Uterus (tissue), 2 donors: ENCODE results near the gene MFSD11.

Experiments used
- POLR2A ChIP-seq, 2 donors: fragments of 450-650 bp; IDR thresholded peaks; one replicate each; pipeline ENCODE4 v1.6.1; 2016; ENCODE audit warnings: antibody characterized with exemption in 2 of 2, mild to moderate bottlenecking in 1 of 2, moderate library complexity in 1 of 2
- TF ChIP-seq, protein P1 (sequence below), 4 experiments: fragments of 200-600 bp in 2 of 4; fragments of 450-650 bp in 2 of 4; sonication (generic) in 2 of 4; IDR thresholded peaks; one replicate each; pipeline ENCODE4 v1.5.1; 2016 to 2019; ENCODE audit warnings: antibody characterized with exemption in 4 of 4, mild to moderate bottlenecking in 2 of 4, moderate library complexity in 1 of 4

DNA sequence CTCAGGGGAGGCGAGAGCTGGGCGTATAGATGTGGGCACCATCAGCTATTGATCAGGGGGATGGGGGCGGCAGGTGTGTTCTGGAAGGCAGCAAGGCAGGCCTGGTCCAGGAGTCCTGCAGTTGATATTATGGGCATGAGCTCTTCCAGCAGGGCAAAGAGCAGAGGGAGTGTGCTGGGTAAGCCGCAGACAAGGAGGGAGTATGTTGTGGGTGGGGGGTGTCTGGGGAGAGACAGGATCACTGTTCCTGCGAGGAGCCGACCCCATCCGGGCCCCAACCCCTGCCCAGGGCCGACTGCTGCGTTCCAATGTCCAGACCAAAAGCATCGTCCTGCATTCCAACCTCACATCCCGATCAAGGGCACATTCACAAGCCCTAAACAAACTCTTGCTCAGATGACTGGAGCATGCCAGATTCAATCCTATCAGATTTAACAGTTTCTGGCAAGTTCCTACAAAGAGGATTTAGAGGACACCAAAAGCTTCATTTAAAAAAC lies 36.4 kb upstream of the MFSD11 start:
- TF ChIP-seq, protein P1, sequence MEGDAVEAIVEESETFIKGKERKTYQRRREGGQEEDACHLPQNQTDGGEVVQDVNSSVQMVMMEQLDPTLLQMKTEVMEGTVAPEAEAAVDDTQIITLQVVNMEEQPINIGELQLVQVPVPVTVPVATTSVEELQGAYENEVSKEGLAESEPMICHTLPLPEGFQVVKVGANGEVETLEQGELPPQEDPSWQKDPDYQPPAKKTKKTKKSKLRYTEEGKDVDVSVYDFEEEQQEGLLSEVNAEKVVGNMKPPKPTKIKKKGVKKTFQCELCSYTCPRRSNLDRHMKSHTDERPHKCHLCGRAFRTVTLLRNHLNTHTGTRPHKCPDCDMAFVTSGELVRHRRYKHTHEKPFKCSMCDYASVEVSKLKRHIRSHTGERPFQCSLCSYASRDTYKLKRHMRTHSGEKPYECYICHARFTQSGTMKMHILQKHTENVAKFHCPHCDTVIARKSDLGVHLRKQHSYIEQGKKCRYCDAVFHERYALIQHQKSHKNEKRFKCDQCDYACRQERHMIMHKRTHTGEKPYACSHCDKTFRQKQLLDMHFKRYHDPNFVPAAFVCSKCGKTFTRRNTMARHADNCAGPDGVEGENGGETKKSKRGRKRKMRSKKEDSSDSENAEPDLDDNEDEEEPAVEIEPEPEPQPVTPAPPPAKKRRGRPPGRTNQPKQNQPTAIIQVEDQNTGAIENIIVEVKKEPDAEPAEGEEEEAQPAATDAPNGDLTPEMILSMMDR (IDR thresholded peaks at IDR 0.05) = no peak
- no peak for TF ChIP-seq POLR2A (IDR thresholded peaks at IDR 0.05)
